Mesenchymal stem cell (in vitro differentiated cells and primary cell): Measurements from ENCODE around the gene ZNF451.

ENCODE experiments used
- DNase-seq: peaks from one replicate; pipeline ENCODE4 v3.0.0-alpha.2; 2013
- H2AFZ ChIP-seq: one replicate; pipeline ENCODE4 v1.6.1; 2013; ENCODE audit warnings: low read depth, mild to moderate bottlenecking, control low read depth, inconsistent platforms, low read length, moderate library complexity
- H2AK5ac ChIP-seq: 2 replicates; pipeline ENCODE4 v1.6.1; 2013; ENCODE audit warnings: low read length, moderate library complexity, mild to moderate bottlenecking, inconsistent platforms; ENCODE audit not compliant: severe bottlenecking
- H2BK120ac ChIP-seq: one replicate; pipeline ENCODE4 v1.6.1; 2013; ENCODE audit warnings: low read depth, mild to moderate bottlenecking, inconsistent platforms, low read length, moderate library complexity
- H2BK12ac ChIP-seq, 2 experiments: one replicate each; pipeline ENCODE4 v1.6.1; 2013; ENCODE audit warnings: inconsistent platforms in 2 of 2, low read length in 2 of 2, mild to moderate bottlenecking in 2 of 2, moderate library complexity in 2 of 2, control low read depth in 1 of 2
- H2BK15ac ChIP-seq: one replicate; pipeline ENCODE4 v1.6.1; 2013; ENCODE audit warnings: mild to moderate bottlenecking, low read depth, inconsistent platforms; ENCODE audit not compliant: poor library complexity, severe bottlenecking
- H2BK5ac ChIP-seq: 2 replicates; pipeline ENCODE4 v1.6.1; 2013; ENCODE audit warnings: low read depth, mild to moderate bottlenecking, low read length, control low read depth, inconsistent platforms; ENCODE audit not compliant: poor library complexity, severe bottlenecking
- H3K14ac ChIP-seq, 2 experiments: one replicate each; pipeline ENCODE4 v1.6.1; 2013; ENCODE audit warnings: inconsistent platforms in 2 of 2, low read length in 2 of 2, control low read depth in 1 of 2, mild to moderate bottlenecking in 1 of 2, moderate library complexity in 1 of 2
- H3K18ac ChIP-seq, 2 experiments: one replicate each; pipeline ENCODE4 v1.6.1; 2013; ENCODE audit warnings: inconsistent platforms in 2 of 2, low read length in 2 of 2, control low read depth in 1 of 2, low read depth in 1 of 2, mild to moderate bottlenecking in 1 of 2
- H3K23ac ChIP-seq, 2 experiments: one replicate each; pipeline ENCODE4 v1.6.1; 2013; ENCODE audit warnings: inconsistent platforms in 2 of 2, low read length in 2 of 2, mild to moderate bottlenecking in 2 of 2, moderate library complexity in 2 of 2, control low read depth in 1 of 2
- H3K27ac ChIP-seq: 2 replicates; pipeline ENCODE4 v1.5.1; 2013; ENCODE audit warnings: mild to moderate bottlenecking, moderate library complexity, low read length, control low read depth, inconsistent platforms; ENCODE audit not compliant: poor library complexity, severe bottlenecking
- H3K27me3 ChIP-seq, 2 experiments: 2 replicates each; pipeline versions ENCODE4 v1.6.1 to v1.7.0; 2013; ENCODE audit warnings: low read length in 2 of 2, mild to moderate bottlenecking in 2 of 2, moderate library complexity in 2 of 2, control low read depth in 1 of 2, inconsistent platforms in 1 of 2; ENCODE audit not compliant: control insufficient read depth in 1 of 2, insufficient read depth in 1 of 2
- H3K36me3 ChIP-seq, 2 experiments: 2 replicates each; pipeline versions ENCODE4 v1.6.1 to v1.7.0; 2013; ENCODE audit warnings: low read length in 2 of 2, control low read depth in 1 of 2, inconsistent platforms in 1 of 2, low read depth in 1 of 2, mild to moderate bottlenecking in 1 of 2; ENCODE audit not compliant: insufficient read depth in 2 of 2, control insufficient read depth in 1 of 2
- H3K4ac ChIP-seq, 2 experiments: one replicate each; pipeline ENCODE4 v1.6.1; 2013; ENCODE audit warnings: inconsistent platforms in 2 of 2, low read length in 2 of 2, mild to moderate bottlenecking in 2 of 2, moderate library complexity in 2 of 2, control low read depth in 1 of 2, low read depth in 1 of 2
- H3K4me1 ChIP-seq: 2 replicates; pipeline ENCODE4 v1.6.1; 2013; ENCODE audit warnings: low read depth, low read length, control low read depth; ENCODE audit not compliant: control insufficient read depth, insufficient read depth
- H3K4me2 ChIP-seq: 2 replicates; pipeline ENCODE4 v1.6.1; 2013; ENCODE audit warnings: low read length, mild to moderate bottlenecking, inconsistent platforms; ENCODE audit not compliant: poor library complexity, severe bottlenecking
- H3K4me3 ChIP-seq, 2 experiments: 2 replicates each; pipeline versions ENCODE4 v1.5.1 to v1.7.0; 2013; ENCODE audit warnings: low read length in 2 of 2, mild to moderate bottlenecking in 2 of 2, control low read depth in 1 of 2, low read depth in 1 of 2; ENCODE audit not compliant: insufficient read depth in 1 of 2
- H3K79me1 ChIP-seq: replicated peaks from 2 replicates; pipeline ENCODE4 v1.6.1; 2013; ENCODE audit warnings: mild to moderate bottlenecking, control low read depth, low read length, inconsistent platforms; ENCODE audit not compliant: poor library complexity, severe bottlenecking
- H3K9ac ChIP-seq: 2 replicates; pipeline ENCODE4 v1.7.0; 2013; ENCODE audit warnings: mild to moderate bottlenecking, low read length, moderate library complexity
- H3K9me3 ChIP-seq: 2 replicates; pipeline ENCODE4 v1.7.0; 2013; ENCODE audit warnings: mild to moderate bottlenecking, low read length; ENCODE audit not compliant: control insufficient read depth
- H4K8ac ChIP-seq: one replicate; pipeline ENCODE4 v1.6.1; 2013; ENCODE audit warnings: inconsistent platforms, mild to moderate bottlenecking, low read length, moderate library complexity
- H4K91ac ChIP-seq: one replicate; pipeline ENCODE4 v1.6.1; 2013; ENCODE audit warnings: mild to moderate bottlenecking, low read length, inconsistent platforms
- WGBS: methylation state at CpG from one replicate; pipeline ENCODE4 v1.1.7; 2013; ENCODE audit warnings: mixed read lengths; 5-methylcytosine and 5-hydroxymethylcytosine counted together

Gene ZNF451

GRCh38 chr6:57209030-57209429, 119.0 kb downstream of the ZNF451 start:
- Histone ChIP-seq H3K23ac (no peak overlapping the region), H2BK12ac (no peak overlapping the region), H3K4me1 (peaks cover 5% of the 10 kb centered on the region), H2AFZ (no peak overlapping the region), H3K4ac (no peak overlapping the region), H3K27me3 (no peaks in the 10 kb centered on the region), H2BK15ac (no peak overlapping the region), H3K14ac (no peak overlapping the region), H3K9me3 (no peaks in the 10 kb centered on the region), H3K9ac (no peak overlapping the region), H3K27ac (no peak overlapping the region), H3K4me3 (no peak overlapping the region), H3K18ac (no peak overlapping the region), H2AK5ac (no peak overlapping the region), H2BK5ac (no peak overlapping the region), H3K79me1 (peaks cover 11% of the 10 kb centered on the region), H2BK120ac (no peak overlapping the region), H3K36me3 (peaks cover 3 to 40% of the 10 kb centered on the region in 2 experiments), H3K4me2 (no peak overlapping the region), H4K8ac (no peak overlapping the region), H4K91ac (no peak overlapping the region)
- DNase-seq, result peak; percentile 26

- no peak overlapping the region for H3K4me2 ChIP-seq
- no peak overlapping the region for H3K23ac ChIP-seq
- H3K4me3 ChIP-seq, result no peak overlapping the region
- H4K8ac ChIP-seq, result no peak overlapping the region
- H3K36me3 ChIP-seq, result peaks cover 3 to 41% of the 10 kb centered on the region in 2 experiments
- no peak overlapping the region for H3K18ac ChIP-seq
- H3K27ac ChIP-seq, result no peak overlapping the region
- H3K14ac ChIP-seq, result no peak overlapping the region
- no peak overlapping the region for H3K4ac ChIP-seq
- no peak overlapping the region for H2AFZ ChIP-seq
- H3K4me1 ChIP-seq, result peaks cover 5% of the 10 kb centered on the region
- no peak overlapping the region for H4K91ac ChIP-seq
- no peak overlapping the region for H2BK5ac ChIP-seq
- H3K9me3 ChIP-seq, result no peaks in the 10 kb centered on the region
- H2BK12ac ChIP-seq, result no peak overlapping the region
- H3K9ac ChIP-seq, result no peak overlapping the region
- 97% methylated on average over 5 of the region's 5 CpGs for WGBS
- no peak for DNase-seq
- no peak overlapping the region for H2AK5ac ChIP-seq
- H2BK15ac ChIP-seq, result no peak overlapping the region
- H2BK120ac ChIP-seq, result no peak overlapping the region
- no peaks in the 10 kb centered on the region for H3K27me3 ChIP-seq
- peaks cover 11% of the 10 kb centered on the region for H3K79me1 ChIP-seq
Observed at GRCh38 chr6:57210060-57210459, 120.1 kb downstream of the ZNF451 start.

- Histone ChIP-seq H2BK12ac (no peak overlapping the region), H3K4me2 (no peak overlapping the region), H4K91ac (no peak overlapping the region), H3K4me1 (peaks cover 7% of the 10 kb centered on the region), H2BK15ac (no peak overlapping the region), H2AK5ac (no peak overlapping the region), H3K4me3 (no peak overlapping the region), H3K9me3 (no peaks in the 10 kb centered on the region), H3K27me3 (no peaks in the 10 kb centered on the region), H3K9ac (no peak overlapping the region), H3K27ac (no peak overlapping the region), H3K14ac (no peak overlapping the region), H2AFZ (no peak overlapping the region), H2BK5ac (no peak overlapping the region), H3K18ac (no peak overlapping the region), H2BK120ac (no peak overlapping the region), H3K4ac (no peak overlapping the region), H3K23ac (no peak overlapping the region), H3K36me3 (peaks cover 0 to 8% of the 10 kb centered on the region in 2 experiments), H4K8ac (no peak overlapping the region), H3K79me1 (peaks cover 8% of the 10 kb centered on the region)
- no peak for DNase-seq
- no CpG with 5 or more reads among the region's 1 CpG for WGBS
Observed at GRCh38 chr6:57215260-57215659, 125.3 kb downstream of the ZNF451 start.

GRCh38 chr6:57216235-57217101, 126.5 kb downstream of the ZNF451 start:
- Histone ChIP-seq H3K36me3 (peaks cover 0 to 4% of the 10 kb centered on the region in 2 experiments), H3K4me1 (peaks cover 7% of the 10 kb centered on the region), H3K27ac (no peak overlapping the region), H3K27me3 (no peaks in the 10 kb centered on the region), H4K8ac (no peak overlapping the region), H2BK5ac (no peak overlapping the region), H2BK120ac (no peak overlapping the region), H2AK5ac (no peak overlapping the region), H2BK15ac (no peak overlapping the region), H3K79me1 (peaks cover 10% of the 10 kb centered on the region), H3K9me3 (no peaks in the 10 kb centered on the region), H3K9ac (no peak overlapping the region), H3K18ac (no peak overlapping the region), H2AFZ (no peak overlapping the region), H4K91ac (no peak overlapping the region), H3K14ac (no peak overlapping the region), H3K4me3 (no peak overlapping the region), H3K23ac (no peak overlapping the region), H2BK12ac (no peak overlapping the region), H3K4ac (no peak overlapping the region), H3K4me2 (no peak overlapping the region)
- DNase-seq, result no peak
- WGBS, result 93% methylated on average over 6 of the region's 7 CpGs
